GM18519 (cell line): ENCODE data around the gene CCDC91.

Source experiments
- ATAC-seq: cut with Tn5 transposase; IDR thresholded peaks from one replicate; pipeline ENCODE4 v1.9.1; 2021; ENCODE audit warnings: mild to moderate bottlenecking, moderate library complexity; ENCODE audit not compliant: unreplicated experiment, low FRiP score

Gene CCDC91

DNA sequence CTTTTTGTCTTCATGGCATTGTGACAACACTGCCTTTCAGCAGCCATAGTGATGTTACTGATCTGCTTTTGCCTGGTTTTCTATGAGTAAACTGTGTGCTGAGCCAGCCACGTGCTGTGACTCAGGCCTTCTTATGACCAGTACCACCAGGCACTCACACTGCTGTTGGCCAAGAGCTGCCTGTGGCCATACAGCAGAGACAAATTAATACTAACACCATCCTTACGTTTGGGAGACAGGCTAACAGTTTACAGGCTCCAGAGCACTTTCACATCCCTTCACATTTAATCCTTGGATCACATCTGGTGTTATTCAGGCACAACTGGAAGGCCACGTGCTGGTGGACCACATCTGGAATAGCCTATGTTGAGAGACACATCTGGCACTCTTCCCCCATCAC lies 377.9 kb downstream of the CCDC91 start:
- ATAC-seq: no peak

DNA sequence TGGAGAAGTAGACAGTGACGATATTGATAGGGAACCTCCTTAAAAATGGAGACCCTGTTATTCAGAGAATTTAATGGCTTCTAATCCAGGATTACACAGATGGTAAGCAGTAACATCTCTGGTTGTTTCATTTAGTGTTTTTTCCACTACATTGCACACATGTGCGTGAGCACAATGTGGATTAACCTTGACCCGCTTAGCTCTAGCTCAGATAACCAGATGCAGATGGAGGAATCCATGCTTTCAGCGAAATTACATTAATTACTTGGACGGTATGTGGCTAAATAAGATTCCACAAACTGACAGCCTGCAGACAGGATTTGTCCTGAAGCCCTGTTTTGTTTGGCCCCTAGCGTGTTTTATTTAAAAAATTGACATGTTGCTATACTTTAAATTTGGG lies 378.4 kb downstream of the CCDC91 start:
- no peak for ATAC-seq

DNA sequence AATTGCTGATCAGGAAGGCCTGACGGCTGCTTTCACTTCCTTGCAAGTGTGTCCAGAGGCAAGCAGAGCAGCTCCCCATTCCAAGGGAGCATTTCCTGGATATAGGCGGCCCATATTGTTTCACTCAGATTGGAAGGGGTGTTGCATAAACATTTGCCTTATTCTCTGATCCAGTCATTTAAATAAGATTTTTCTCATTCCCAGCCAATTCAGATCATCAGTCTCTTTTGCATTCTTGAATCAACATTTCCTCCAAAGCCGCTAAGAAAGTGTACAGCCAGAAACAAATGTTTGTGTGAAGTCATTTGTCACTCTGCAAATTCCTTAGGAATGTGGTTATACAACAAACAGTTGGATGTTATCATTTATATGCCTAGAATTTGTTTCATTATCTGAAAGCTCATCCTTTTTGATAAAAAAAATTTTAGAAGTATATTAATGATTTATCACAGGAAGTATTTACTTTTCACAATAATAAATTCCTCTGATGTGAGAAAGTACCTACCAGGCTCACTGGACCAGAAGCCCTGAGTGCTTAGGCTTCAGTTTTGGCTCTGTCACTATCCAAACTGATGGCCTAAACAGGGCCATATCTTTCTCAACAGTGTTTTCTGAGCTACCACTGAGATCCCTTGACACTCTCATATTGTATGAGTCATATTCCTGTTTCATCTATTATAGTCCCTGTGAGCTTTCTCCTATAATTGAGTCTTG lies 379.6 kb downstream of the CCDC91 start:
- ATAC-seq: no peak

DNA sequence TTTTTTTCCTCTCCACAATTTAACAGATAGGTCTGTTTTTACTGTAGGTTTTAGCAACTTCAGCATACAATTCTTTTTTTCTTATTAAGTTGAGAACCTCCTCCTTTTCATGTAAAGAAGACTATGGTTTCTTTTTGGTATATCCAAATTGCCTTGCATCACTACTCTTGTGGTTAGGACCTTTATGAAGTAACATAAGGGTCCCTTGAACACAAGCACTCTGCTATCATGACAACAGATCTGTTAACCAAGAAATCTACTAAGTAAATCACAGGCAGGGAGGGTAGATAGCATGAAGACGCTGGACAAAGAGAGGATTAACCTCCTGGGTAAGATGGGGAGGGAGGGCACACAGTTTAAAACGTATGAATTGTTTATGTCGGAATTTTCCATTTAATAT lies 380.6 kb downstream of the CCDC91 start:
- ATAC-seq: no peak

DNA sequence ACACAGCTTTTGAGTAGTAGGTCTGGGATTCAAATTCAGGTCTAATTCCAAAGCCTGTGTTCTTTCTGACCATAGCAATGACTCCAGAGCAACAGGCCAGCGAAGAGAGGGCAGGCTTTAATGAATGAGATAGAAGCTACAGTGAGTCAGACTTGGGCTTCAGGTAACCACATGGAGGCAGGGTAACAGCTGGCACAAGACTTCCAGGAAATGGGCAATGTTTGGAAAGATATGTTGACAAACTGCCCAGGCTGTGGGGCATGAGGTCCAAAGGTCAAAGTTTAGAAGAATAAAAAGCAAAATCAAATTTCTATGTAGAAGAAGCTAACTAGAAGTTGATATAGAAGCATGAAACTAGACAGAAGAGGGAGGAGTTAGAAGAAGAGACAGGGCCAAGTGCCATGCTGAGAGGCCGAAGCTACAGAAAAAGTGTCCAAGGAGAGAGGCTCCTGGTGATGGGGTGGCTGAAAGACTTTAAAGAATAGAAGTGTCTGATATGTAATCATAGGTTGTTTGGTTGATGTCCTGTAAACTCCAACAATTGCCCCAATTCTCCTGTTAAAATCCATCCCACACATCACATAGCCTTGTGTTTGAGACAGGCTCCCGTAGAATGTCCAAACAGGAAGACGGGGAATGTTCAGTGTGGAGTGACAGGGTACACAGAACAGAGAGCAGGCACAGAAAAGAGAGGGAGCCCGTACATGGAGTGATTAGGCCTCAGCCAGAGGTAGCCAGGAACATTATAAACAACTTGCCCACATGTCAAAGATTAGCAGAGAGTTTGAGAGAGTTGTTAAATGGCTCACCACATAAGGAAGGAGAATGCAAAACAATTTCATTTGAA lies 384.7 kb downstream of the CCDC91 start:
- no peak for ATAC-seq

DNA sequence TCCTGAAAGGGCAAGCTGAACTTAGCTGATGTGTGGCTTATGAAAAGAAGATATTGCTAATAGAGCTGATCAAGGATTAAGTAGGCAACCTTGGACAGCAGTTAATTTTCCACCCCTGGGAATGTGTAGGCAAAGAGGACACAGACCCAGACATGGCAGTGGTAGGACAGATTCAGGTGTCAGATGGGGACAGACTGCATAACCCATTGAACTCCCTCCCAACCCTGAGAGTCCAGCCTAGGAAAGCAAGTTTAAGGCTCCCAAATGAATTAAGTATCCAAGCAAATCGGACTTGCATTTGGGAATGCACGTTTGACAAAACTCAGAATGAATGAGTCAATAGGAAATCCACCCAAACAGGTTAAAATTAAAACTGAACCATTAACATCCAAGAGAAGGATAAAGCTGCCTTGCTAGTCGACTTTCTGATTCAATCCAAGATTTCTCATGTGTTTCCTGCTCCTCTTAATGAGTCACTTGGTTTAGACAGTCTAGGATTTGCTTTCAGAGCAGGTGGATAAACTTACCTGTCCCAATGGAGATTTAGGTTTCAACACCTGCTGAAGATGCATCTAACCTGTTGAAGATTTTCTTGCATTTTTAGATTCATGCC lies 385.4 kb downstream of the CCDC91 start:
- no peak for ATAC-seq

DNA sequence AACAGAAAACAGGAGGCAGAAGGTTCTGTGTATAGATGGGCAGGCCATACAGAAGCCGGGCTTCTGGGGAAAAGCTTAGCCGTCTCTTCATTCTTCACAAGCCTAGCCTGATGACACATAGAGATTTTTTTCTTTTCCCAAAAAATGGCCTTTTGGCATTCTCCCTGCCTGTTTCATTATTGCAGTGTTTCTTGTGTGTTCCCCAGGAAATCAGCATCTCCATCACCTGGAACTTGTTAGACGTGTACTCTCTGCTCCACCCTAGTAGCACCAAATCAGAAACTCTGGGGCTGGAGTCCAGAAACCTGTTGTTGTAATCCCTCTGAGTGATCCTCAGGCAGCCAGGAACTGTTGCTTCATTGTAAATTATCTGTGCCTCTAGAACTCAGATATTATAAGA lies 388.1 kb downstream of the CCDC91 start:
- ATAC-seq: no peak

DNA sequence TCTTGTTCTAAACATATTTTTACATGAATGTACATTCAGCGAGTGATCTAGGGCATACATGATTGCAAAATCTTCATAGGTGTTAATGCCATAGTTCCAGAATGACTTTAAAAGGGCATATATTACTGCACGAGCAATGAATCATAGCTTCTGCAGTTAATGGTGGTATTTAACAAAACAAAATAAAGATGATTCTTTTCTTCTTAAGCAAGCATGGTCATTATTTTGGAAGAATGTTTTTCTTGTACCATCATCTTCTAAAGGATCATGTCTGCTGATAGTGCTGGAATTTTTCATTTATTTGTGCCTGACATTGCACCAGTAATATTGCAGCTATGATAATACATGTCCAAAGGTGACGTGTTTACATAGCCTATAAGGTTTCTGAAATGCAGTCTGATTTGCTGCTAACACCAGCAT lies 388.6 kb downstream of the CCDC91 start:
- ATAC-seq: no peak

DNA sequence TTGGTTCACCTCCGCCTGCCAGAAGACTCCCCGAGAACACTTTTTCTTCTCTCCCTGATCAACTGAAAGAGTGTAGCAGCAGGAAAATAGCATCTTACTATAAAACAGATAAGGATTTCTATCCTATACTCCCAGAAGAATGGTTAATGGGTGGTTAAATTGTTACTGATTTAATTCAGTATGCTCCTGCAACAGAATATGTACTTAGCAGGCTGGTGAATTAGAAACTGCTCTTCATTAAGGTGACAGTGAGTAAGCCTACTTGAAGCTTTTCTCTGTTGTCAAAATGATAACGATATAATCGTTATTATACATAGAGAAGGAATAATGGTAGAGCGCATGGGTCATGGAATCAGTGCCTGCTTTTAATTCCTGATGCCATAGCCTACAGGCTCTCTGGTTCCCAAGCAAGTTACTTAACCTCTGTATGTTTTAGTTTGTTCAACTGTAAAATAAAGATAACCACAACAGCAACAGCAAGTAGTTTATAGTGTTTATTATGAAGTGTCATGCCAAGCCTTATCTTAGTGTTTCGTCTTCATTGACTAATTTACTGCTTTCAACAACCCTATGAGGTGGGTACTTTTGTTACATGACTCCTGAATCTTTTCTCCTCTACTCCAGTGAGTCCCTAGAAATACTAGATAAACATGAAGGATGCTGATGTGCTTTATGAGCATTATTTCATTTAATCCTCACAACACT lies 392.6 kb downstream of the CCDC91 start:
- ATAC-seq: no peak

DNA sequence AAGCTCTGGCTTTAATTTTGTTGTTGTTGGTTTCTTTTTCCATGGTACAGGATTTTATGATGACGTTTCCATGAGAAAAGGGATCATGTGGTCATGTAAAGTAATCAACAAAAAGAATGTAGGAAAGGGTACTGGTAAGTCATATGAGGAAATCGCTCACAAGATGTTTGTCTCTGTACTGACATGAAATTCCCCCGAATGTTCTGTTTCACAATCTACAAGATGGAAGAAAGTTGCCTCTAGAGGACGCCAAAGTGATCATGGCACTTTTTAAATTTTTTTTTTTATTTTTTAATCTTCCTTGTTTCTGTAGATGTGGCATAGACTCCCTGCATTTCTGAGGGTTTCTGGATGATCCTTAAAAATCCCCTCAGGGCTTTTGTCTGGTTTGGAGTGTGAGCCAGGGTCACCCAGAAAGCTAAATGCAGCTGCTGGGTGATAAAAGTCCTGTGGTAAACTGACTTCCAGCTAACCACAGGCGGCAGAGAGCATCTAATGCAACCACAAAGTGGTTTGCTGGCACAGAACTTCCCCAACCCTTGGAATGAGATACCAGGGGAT lies 393.5 kb downstream of the CCDC91 start:
- ATAC-seq: no peak

DNA sequence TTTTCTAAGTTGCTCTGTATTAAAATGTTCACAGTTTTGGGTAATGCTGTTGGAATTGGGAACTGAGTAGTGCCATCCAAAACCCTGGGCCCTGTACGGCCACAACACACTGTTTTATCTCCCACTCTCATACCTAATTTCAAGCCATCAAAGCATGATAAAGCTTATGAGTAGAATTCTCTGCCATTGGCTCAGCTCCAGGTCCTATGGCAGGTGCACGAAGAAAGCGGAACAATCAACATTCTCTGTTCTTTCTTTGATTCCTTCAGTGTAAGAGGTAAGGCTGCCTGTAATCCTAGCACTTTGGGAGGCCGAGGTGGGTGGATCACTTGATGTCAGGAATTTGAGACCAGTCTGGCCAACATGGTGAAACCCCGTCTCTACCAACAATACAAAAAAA lies 394.9 kb downstream of the CCDC91 start:
- ATAC-seq: no peak

DNA sequence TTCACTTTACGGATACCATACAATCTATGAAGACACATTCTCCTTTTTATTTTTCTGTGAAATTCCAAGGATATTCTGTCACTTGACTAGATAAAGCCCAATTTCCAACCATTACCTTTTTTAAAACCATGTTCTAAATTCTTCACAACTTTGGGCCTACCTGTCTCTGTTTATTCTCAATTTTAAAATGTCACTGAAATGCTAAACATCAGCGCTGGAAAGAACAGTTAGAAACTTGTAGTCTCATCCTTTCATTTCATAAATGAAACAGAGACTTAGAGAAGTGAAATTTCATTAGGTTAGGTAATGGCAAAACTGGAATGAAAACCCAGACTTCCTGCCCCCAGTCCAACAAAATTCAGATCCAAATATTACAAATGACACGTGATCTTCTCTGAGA lies 396.2 kb downstream of the CCDC91 start:
- no peak for ATAC-seq

DNA sequence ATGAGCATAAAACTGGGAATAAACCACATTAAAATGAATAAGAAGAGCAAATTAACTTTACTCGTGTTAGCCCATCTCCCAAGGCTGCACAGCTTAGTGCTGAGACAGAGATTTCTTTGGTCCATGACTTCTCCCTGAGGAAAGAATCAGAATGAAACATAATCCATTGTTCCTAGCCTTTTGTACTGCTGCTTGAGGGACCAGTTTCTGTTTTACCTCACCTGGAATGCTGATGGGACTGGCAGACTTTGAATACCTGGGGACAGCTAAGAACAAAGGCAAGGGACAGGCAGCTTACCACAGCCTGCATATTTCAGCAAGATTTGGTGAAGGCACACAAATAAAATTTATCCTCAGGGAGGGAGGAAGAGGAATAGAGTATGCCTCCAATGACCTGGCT lies 401.6 kb downstream of the CCDC91 start:
- no peak for ATAC-seq
